ENCODE data around the gene PIEZO1.

Gene PIEZO1

DNA sequence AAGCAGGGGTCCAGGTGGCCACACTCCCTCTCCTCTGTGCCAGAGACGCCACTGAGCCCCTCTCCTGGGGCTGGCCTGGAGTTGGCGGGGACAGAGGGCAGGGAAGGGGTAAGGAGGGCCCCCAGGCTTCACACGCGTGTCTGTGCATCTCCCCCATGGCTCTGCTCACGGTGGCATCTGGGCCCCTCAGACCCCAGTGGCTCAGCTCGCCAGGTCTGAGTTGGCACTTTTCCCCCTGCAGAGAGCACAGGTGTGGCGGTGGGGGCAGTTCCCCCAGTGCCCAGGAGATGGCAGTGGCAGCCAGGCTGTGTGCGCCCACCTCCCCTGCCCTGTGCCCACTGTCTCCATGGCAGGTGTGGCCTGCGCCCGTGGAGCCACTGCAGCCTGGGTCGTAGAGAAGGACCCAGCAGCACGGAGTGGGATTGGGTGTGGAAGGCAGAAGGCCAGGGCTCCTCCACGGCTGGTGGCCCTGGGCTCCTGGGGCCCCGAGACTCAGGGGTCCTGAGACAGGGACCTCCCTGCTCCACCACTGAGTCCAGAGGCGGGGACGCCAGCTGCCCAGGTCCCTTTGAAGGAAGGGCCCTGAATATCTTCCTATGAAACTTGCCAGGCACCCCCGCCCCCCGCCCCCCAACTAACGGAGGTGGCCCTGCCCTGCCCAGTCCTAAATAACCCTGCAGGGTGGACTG lies 31.0 kb upstream of the PIEZO1 start:
- peak; percentile 13 for DNase-seq

DNA sequence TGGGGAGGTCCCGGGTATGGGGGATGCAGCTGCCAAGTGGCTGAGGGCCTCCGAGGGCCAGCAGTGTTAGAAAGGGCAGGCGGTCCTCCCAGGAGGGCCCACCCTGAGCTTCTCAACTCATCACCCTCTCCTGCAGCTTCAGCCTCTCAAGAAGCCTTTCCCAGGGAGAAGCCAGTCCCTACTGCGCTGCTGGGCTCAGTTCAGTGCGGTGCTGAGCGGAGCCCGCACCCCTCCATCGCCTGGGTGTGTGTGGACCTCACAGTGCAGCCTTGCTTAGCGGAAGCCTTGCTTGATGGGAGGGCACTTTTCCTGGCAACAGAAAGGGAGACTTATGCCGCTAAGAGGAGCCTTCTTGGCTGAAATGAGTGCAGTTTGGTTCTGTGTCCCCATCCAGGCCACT lies 30.2 kb upstream of the PIEZO1 start:
- DNase-seq: no peak

DNA sequence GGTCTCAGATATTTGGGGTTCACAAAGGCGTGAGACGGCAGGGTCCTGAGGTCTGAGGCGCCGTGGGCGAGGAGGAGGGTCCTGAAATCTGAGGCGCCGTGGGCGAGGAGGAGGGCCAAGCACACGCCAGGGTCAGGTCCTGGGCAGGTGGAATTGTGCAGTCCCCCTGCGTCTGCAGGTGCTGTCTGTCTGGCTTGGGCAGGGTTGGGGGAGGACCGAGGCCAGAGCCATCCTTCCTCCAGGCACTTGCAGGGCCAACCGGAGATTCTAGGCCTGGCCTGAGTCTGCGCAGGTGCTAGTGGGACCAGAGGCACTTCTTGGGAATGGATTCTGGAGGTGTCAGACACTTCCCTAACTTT lies 29.1 kb upstream of the PIEZO1 start:
- no peak for DNase-seq

DNA sequence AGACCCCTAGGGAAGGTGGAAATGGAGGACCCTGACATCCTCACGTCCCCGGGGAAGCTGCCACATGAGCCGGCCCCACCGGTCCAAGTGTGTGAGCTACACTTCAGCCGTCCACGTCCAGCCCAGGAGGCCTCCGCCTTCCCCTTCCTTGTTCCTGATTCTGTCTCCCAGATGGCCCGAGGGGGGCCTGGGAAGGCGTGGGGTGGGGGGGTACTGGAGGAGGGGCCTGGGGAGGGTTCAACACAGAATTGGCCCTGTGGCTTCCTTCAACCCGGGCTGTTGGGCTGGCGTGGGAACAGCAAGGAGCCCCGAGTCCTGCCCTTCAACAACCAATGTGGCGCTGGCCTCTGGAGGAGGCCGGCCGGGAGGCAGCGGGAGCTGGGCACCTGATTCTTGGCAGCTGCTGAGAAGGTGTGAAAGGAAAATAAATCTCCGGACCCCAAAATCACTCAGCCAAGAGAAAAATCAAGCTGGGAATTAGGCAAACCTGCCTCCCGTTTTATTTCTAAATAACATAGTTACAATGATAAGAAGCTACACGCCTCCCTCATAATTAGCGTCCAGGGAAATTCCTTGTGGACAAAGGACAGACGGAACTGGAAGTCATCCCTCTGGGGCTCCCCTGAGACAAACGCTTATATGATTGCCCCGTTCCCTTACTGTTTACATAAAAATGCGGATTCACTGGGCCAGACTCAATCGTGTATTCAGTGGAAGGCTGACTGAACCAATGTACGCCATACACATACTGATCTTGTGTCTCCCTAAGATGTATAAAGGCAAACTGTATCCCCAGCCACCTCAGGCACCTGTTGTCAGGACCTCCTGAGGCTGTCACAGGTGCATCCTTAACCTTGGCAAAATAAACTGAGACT lies 28.5 kb upstream of the PIEZO1 start:
- DNase-seq: no peak

DNA sequence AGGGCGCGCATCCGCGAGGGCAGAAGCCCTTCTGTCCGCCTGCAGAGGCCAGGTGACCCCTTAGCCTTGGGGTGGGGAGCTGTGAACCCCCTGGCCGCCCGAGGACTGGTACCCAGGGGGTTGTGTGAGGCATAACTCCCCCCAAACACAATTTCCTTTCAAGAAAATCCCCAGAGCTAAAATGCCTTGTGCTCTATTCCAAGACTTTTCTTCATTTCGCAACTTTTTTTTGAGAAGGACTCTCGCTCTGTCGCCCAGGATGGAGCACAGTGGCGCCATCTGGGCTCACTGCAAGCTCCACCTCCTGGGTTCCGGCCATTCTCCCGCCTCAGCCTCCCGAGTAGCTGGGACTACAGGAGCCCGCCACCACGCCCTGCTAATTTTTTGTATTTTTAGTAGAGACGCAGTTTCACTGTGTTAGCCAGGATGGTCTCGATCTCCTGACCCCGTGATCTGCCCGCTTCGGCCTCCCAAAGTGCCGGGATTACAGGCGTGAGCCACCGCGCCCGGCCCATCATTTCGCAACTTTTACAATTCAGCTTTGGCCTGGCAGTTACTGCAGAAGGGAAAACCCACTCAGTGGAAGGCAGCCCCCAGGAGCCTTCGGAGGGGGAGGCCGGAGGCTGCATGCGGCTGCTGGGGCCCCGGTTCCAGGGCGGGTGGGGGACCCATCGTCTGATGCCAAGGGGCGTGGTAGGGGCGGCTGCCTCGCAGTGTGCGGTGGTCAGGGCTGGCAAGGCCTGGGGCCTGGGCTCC lies 27.7 kb upstream of the PIEZO1 start:
- no peak for DNase-seq

DNA sequence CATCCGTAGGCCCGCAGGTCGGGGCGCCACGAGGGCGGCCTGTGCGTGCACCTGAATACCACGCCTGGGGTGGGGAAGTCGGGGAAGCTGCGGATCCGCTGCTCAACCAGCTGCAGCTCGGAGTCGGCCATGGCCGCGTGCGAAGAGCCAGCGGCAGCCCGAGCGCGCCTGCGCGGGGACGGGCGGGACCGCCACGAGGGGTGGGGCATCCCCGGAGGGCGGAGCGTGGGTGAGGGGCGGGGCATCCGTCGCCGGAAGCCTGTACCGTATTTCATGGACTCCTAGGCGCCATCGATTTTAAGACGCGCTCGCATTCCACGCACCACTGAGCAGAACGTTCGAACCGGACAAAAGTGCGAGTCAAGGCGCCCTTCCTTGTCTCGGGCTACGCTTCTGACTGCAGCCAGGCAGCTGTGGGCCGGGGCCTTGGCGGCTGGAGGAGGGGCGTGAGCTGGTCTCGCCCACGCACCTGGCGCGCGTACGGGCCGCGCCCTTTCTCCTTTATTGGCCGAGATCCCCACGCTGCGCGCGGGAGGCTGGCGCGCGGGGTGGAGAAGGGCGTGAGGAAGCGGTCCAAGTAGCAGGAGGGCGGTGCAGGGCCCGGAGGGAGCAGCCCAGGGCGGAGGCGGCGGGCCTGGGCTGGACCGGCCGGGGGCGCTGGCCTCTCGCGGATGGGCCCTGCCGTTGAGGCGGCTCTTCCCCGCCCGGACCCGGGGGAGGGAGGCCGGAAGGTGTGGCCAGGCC lies 26.9 kb upstream of the PIEZO1 start, which contains the start of gene APRT:
APRT (minus strand) TSS at position 160 of the 744 bp plus-strand sequence; CDS start at position 131, 29 bp downstream.
- DNase-seq: peak; percentile 85

DNA sequence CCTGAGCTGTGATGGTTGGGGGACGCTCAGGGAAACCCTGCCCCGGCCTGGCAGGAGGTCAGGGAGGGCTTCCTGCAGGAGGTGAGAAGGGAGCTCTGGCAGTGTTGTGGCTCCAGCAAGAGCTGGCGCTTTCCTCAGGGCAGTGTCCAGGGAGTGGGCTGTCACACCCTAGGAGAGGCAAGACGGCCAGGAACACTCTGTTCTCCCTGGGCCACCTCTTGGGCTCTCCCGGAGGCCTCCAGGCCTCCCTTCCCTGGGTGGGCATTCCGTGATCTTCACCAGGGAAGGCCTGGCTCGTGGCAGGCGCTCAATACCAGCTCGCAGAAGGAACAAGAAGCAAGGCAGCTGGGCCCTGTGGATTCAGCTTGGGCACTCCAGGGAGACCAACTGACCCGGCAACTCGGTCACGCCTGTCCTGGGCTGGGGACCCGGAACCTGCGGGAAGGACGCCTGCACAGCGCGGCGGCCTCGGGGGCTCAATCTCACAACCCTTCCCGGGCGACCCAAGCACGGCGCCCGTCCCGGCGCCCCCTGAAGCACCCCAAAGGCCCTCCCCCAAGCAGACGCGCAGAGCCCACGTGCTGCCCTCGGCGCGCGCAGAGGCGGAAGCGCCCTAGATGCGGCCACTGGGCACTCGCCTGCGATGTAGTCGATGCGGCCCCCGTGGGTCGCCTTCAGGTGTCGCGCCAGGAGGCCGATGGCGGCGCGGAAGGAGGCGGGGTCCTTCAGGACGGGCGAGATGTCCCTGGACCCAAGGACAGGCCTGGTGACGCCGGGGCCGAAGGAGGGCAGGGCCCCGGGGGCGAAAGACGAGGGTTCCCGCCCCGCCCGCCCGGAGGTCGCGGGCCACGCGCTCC lies 26.1 kb upstream of the PIEZO1 start:
- DNase-seq: peak; percentile 79

DNA sequence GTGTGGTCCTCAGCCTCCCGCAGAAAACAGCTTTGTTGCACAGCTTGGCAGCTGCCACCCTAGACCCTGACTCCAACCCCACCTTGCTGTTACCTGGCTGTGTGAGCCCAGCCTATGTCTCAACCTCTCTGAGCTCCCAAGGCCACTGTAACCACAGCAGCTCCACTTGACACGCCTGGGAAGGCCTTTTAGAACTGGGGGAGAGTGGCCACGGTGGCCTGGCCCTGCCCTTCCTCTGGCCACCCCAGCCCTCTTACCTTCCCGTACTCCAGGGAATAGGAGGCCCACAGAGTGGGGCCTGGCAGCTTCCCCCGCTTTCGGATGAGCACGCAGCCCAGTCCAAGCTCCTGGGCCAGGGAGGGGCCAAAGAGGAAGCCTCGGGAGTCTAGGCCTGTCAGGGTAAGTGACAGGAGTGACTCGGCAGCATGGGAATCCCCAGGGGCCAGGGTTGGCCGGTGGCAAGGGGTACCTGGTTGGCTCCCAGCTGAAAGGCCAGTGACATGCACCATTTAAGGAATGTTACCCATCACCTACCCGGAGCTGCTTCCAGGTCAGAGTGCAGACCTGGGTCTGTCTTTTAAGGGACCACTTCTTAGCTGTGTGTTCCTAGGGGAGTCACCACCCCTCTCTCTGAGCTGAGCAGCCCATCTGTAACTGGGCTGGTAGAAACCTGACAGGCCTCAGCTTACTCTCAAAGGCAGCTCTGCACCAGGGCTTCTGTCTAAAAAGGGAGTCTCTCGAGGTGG lies 25.3 kb upstream of the PIEZO1 start:
- DNase-seq: no peak

DNA sequence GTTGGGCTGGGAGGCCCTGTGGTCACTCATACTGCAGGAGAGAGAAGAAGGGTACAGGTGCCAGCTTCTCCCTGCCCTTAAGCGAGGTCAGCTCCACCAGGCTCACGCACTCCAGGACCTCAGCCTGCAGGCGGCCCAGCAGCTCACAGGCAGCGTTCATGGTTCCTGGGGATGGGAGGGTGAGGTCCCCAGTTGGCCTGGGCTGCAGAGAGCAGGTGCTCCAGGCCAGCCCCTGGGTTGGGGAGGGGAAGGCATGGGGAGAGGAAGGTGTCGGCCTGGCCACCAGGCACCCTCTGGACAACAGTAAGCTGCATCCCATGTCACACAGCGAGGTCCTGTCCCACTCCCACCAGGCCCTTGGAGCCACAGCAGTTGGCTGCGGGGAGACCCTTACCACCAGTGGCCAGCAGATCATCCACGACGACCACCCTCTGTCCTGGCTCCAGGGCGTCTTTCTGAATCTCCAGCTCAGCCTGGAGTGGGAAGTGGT lies 24.7 kb upstream of the PIEZO1 start:
- DNase-seq: no peak

DNA sequence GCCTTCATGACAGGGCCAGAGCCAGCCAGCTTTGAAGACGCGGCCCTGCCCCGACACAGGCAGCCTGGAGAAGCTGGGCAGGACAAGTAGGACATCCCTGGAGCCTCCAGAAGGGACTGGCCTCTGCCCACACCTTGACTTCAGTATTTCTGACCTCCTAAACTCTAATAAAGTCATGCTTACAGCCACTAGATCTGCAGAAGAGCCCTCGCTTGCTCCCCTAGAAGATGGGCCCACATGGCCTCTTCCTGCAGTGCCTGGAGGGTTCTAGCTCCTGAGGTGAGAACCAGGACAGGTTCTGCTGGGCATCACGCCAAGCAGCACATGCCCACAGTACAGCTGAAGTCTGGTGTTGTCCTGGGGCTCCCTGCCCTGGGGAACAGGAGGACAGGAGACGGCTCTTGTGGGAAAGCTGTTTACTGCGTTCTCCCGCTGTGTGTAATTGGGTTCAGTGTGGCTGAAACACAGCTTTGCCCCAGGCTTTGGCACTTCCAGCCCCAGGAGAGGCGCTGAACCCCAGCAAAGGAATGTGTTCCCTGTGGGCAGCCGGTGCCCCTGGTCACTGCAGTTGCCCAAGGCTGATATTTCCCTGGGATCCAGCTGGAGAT lies 24.2 kb upstream of the PIEZO1 start:
- DNase-seq: no peak

DNA sequence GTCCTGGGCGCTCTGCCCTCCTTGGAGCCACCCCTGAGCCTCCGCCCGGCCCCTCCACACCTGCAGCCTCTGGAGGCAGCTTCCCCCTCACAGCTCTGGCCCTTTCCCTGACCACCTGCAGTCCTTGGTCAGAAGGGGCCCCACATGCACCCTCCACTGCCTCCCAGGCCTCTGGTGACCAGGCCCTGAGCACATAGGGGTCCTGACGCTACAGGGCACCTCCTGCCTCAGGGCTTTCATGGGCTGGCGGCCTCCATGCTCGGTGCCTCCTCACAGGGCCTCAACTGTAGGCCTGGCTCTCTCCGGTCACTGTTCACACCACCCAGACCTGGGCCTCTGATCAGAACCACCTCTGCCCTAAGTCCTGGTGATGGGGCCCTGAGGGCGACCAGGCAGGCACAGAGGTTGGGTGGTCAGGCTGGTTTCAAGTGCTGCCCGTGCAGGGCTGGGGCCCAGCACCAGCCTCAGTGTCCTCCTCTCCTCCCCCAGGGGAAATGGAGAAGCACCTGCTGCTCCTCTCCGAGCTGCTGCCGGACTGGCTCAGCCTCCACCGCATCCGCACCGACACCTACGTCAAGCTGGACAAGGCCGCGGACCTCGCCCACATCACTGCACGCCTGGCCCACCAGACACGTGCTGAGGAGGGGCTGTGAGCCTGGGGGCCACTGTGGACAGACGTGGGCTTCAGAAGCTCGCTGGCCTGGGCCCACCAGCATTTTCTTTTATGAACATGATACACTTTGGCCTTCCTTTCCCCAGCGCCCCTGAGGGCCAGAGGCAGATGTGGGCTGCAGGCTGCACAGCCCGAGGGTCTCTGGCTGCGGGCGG lies 22.8 kb upstream of the PIEZO1 start:
- DNase-seq: no peak

DNA sequence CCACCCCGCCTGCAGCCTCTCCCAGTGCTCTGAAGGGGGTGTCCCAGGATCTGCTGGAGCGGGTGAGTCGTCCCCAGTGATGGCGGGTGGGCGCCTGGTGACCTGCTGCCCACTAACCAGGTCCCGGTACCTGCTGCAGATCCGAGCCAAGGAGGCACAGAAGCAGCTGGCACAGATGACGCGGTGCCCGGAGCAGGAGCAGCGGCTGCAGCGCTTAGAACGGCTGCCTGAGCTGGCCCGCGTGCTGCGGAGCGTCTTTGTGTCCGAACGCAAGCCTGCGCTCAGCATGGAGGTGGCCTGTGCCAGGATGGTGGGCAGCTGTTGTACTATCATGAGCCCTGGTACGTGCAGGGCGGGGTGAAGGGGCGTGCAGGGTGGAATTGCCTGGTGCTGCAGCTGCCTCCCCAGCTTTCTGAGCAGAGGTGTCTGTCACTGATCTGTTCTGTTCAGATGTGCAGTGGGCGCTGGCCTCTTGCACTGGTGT lies 22.2 kb upstream of the PIEZO1 start:
- DNase-seq: no peak

DNA sequence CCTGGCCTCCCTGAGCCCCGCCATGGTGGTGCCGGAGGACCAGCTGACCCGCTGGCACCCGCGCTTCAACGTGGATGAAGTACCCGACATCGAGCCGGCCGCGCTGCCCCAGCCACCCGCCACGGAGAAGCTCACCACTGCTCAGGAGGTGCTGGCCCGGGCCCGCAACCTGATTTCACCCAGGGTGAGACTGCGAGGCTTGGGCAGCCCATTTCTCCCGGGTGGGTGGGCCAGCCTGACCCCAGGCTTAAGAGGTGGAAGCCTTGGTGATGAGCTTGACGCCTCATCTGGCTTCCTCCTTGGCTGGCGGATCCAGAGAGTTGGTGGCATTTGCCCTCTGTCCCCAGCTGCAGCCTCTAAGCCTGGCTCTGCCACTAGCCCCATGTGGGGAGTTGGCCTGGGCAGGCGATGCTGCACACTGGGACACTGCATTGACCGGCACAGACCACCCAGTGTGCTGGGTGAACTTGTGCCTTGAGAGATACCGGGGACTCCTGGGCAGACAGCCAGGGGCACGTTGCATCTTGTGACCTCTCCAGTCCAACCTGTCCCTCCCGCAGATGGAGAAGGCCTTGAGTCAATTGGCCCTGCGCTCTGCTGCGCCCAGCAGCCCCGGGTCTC lies 21.6 kb upstream of the PIEZO1 start:
- DNase-seq: no peak

DNA sequence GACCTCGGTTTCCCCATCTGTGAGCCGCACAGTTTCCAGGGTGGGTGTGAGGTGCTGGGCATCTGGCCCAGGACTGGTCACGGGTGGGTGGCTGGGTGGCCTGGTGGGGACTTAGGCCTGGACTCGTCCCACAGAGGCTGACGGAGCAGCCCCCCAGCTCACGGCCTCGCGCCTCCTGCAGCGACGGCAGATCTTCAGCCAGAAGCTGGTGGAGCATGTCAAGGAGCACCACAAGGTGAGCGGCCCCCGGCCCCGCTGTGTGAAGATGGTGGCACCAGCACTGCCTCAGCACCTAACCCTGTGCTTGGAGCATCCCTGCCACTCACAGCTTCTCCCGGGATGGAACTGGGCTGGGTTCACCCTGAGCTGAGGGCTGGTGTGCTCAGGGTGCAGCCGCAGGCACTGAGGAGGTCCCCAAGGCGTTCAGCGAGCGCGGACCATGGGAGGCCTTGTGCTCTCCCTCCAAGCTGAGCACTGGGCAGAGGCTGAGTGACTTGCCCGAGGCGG lies 20.9 kb upstream of the PIEZO1 start:
- no peak for DNase-seq

DNA sequence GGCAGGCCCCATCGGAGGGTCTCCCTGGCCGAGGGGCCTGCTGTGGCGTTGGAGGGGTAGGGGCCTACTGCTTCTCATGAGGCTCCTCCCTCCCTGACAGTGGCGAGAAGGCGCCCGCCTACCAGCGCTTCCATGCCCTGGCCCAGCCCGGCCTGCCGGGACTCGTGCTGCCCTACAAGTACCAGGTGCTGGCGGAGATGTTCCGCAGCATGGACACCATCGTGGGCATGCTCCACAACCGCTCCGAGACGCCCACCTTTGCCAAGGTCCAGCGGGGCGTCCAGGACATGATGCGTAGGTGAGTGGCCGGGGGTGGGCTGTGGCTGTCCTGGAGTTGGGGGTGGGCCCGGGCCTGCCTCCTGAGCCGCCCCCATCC lies 20.3 kb upstream of the PIEZO1 start:
- DNase-seq: no peak

DNA sequence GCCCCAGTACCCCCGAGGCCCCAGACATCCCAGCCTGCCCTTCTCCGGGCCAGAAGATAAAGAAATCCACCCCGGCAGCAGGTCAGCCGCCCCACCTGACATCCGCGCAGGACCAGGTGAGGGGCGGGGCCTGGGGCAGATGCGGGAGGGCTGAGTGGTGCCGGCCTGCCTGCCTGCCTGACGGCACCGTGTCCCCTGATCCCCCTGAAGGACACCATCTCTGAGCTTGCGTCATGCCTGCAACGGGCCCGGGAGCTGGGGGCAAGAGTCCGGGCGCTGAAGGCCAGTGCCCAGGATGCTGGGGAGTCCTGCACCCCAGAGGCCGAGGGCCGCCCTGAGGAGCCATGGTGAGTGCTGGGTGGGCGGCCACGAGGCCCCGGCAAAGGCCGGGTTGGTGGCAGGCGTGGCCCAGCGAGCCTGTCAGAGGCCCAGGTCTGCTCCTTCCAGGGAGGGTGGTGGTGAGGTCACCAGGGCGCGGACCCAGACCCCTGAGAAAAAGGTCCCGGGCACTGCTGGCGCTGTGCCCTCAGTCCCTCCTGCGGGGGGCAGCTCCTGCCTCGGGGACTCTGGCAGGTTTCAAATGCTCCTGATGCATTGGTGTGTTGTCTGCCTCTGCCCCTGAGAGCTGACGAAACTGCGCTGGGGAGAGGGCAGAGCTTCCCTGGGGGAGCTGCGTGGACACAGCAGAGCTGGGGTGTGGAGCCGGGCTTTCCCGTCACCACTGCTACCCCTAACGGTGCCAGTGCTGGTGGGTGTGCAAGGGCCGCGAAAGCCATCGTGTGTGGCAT lies 19.7 kb upstream of the PIEZO1 start:
- DNase-seq: peak; percentile 19

DNA sequence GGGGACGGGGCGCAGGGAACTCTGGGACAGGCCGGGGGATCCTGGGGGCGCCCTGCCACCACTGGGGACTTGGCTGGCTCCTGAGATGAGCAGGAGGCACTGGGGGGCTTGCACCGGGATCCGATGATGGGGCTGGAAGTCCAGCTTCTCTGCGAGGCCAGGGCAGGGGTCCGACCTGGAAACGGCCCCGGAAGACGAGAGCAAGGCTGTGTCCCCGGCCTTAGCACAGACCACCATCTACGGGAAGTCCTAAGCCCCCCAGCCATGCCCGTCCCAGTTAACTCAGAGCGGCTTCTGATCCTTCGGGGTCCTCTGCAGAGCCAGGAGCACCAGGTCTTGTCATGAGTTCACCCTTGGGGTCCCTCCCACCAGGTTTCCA lies 19.1 kb upstream of the PIEZO1 start:
- no peak for DNase-seq

Measured in NCI-H345 (cell line).